ENCODE data around the gene SOHLH1.

Gene SOHLH1

GRCh38 chr9:135699440-135699839 lies at the start of gene SOHLH1:
SOHLH1 (minus strand) TSS chr9:135699481; CDS start chr9:135699467, 14 bp downstream.
- no peak for DNase-seq

DNA sequence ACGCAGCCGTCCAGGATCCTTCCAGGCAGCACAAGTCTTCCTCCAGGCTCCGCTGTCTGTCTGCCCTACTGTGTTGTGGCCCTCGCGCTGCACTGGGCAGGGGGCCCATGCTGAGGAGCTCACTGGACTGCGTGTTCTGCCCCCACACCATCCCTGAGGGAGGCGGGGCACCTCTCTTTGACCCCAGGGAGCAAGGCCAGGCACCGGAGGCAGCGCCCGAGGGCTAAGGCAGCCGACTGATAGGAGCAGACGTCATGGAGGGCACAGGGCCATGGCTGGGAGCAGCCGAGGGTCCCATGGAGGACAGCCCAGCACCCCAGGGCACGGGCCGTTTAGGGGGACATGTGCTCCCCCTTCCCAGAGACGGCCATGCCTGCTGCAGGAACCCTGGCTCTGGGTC lies 49.4 kb upstream of the SOHLH1 start:
- no peak for DNase-seq

DNA sequence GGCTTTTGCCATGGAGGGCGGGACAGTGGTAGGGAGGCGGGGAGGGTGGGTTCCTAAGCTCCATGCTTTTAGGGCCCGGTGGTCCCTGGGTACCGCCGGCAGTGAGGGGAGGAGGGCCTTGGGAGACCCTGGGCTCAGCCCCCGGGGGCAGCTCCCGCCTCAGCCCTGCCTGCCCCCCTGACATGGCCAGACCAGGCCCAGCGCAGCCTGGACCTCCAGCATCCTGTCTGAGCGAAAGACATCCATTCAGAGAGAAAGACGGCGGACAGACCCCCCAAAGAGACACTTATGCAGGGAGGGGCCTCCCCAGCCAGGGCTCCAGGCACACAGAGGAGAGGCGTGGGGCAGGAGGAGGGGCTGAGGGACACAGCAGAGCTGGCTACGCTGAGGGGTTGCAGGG lies 48.0 kb upstream of the SOHLH1 start:
- no peak for DNase-seq

DNA sequence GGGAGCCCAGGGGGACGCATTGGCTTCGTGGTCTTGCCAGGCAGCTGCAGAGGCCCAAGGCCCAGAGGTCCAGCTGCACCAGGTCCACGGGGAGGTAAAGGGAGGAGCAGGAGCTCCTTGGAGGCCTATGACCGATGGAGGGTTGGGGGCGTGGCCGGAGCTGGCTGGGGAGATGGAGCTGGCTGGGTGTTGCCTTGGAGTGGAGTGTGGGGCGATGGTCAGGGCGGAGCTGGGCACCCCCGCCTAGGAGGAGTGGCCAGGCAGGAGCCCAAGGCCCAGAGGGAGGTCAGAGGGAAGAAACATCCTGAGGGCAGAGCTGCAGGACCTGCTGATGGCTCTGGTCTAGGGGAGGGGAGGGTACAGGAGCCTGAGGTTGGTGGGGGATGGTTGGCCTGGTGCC lies 47.3 kb upstream of the SOHLH1 start:
- DNase-seq, result no peak

- no peak for DNase-seq
Observed at GRCh38 chr9:135745686-135746324, 46.5 kb upstream of the SOHLH1 start.

GRCh38 chr9:135745189-135745588 lies 45.9 kb upstream of the SOHLH1 start:
- DNase-seq, result no peak

DNA sequence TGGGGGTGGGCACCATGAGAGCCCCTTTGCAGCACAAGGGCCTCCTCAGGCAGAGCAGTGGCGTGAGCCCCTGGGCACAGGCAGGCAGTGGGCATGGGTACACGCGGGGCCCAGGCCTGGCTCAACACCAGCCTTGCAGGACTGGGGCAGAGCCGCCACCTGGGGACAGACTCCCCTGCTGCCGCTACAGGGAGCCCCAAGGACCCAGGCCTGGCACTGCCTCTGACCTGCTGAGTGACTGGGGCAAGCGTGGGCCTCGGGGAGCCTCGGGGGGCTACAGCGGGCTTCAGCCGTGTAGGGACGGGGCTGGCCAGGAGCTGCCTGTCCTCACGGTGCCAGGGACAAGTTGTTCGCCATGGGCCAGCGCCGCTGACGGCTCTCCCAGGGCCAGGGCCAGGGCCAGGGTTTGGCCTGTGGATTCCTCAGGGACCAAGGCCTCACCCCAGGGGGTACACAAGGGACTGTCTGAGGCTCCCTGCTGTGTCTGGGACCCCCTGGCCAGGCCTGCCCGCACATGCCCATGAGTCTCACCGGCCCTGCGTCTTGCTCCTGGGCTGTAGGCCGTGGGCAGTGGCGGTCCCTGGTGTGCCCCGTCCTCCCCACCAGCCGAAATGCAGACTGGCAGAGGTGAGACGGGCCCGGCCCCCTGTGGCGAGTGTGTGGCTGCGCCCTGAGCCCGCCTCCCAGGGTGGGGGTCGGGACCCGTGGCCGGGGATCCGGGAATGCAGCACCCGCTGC lies 45.2 kb upstream of the SOHLH1 start:
- DNase-seq, result no peak

GRCh38 chr9:135743546-135744332 lies 44.5 kb upstream of the SOHLH1 start:
- no peak for DNase-seq

DNA sequence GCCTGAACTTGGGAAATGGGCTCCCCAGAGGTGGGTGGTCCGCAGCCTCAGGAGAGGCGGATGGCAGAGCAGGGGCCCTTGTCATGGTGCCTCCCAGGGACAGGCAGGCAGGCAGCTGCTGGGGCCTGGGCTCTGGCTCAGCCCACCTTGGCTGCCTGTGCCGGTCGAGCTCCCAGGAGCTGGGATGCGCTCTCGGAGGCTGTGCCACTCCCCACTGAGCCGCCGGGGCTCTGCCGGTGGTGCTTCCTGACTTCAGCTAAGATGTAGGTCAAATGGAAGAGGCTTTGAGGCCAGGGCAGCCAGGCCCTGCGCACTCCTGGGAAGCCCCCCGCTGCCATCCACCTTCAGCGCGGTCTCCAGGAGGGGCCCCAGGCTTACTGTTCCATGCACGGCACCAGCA lies 43.7 kb upstream of the SOHLH1 start:
- no peak for DNase-seq

DNA sequence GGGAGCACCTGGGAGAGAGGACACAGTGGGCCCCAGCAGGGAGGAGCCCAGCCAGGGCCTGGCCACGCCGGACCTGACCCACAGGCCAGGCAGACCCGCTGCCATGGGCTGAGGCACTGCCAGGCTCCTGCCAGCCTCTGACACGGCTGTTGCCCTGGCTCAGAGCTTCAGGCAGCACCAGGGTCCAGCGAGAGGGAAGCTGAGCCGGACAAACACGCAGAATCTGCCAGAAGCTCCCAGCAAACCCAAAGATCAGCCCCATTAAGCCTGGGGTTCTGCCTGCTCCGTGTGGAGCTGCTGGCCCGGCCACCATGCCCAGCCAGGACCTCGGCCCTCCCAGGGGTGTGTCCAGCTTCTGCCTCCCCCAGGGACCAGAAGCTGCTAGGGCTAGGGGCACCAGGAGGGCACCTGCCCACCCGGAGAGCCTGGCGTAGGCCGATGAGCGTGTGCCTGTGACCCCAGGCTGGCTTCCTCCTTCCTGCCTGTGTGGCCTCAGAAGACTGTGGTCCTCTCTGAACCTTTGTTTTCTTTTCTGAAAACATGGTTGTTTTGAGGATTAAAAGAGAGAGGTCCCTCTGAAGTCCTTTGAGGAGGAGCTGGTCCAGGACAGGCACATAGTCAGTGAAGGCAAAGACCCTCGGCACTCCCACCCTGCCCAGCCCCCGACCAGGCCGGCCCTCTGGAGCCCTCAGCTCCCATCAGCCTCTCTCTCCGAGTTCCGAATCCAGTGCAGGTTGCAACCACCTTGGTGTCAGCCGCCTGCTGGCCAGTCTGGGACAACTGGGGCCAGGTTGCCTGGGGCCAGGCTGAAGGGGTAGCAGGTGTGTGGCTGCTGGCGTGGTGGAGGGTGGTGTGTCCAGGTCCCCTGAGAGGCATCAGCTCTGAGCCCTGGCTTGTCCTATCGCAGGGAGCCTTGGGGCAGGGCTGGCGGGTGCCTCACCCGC lies 42.3 kb upstream of the SOHLH1 start:
- no peak for DNase-seq

DNA sequence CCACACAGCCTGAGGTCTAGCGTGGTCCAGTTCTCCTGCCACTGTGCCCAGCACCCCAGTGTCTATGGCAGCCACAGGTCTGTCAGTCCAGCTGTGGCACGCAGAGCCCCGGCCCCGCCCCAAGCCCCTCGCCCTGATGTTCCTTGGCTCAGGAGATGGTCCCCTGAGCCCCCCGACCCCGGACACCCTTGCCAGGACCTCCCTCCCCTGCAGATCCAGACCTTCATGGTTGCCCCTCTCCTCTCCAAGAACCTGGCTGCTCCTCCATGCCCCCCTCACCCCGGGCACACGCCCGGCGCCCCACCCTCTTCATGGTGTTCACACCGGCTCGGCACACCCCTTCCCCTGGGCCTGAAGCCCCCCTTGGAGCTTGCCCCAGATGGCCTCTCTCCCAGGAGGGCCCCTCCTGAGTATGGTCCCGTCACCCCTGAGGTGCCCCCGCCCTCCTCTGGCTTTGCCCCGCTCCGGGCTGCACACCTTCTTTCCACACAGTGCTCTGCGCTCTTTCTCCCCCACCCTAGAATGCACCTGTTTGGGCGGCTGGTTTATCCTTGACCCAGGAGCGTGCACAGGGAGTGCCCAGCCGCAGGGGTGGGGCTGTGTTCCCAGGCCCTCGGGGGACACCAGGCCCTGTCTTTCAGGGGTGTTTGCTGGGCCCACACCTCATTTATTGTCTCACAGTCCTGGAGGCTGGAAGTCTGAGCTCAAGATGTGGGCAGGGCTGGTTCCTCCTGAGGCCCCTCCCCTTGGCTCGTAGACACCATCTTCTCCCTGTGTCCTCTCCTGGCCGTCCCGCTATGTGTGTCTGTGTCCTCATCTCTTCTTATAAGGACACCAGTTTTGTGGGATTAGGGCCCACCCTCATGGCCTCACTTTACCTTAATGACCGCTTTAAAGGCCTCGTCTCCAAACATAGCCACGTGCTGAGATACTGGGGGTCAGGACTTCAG lies 40.3 kb upstream of the SOHLH1 start:
- no peak for DNase-seq

- DNase-seq, result no peak
Observed at GRCh38 chr9:135737840-135738521, 38.7 kb upstream of the SOHLH1 start.

GRCh38 chr9:135736979-135737839 lies 37.9 kb upstream of the SOHLH1 start:
- no peak for DNase-seq

GRCh38 chr9:135736272-135736978 lies 37.1 kb upstream of the SOHLH1 start:
- no peak for DNase-seq

- no peak for DNase-seq
Observed at GRCh38 chr9:135734616-135735144, 35.4 kb upstream of the SOHLH1 start.

DNA sequence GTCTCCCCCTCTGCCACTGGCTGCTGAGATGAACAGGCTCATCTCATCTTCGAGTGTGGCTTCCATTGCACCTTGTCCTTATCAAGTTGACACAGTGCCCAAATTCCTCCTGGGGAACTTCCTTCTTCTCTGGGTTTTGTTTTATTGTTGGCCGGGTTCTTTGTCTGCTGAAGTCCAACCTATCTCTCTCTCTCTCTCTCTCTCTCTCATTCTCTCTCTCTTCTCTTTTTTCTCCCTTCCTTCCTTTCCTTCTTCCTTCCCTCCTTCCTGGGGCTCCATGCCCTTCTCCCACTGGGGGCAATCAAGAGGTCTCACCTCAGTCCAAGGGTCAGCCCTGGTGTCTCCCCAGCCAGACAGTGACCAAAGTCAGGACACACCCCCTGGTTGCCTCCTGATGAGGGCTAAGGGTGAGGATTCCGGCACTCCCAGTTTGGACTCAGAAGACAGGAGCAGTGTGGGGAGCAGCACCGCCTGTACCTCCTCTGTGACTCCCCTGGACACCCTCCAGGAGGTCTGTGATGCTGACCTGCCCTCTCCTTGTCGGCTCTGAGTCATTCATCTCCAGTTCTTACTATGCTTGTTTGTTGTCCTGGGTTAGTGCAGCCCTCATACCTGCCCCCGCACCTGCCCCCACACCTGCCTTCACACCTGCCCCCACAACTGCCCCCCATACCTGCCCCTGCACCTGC lies 33.4 kb upstream of the SOHLH1 start:
- DNase-seq, result no peak

- DNase-seq, result no peak
Observed at GRCh38 chr9:135731454-135731853, 32.2 kb upstream of the SOHLH1 start.

DNA sequence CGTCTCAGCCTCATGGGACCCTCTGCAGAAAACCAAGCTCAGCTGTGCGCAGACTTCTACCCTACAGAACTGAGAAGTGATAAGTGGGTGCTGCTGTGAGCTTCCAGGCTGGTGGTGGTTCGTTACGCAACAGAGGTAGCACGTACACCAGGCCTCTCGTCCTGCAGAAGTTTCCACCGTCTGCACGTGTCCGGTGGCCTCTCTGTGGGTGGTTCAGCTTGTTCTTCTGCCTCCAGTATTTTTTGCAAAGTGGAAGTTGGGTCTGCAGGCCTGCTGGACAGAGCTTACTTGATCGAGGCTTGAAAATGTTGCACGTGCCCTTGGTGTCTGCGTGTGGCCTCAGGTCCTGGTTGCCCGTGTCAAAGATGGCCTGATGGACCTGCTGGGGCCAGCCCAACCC lies 30.2 kb upstream of the SOHLH1 start:
- DNase-seq, result no peak
